H1 (cell line): Measurements from ENCODE around the gene WNK2. TPM values are rescaled to one million over a fixed set of nuclear protein-coding genes. Genes with fewer than 3 reads are reported as not detected.

Experiments
- CTCF ChIA-PET: fragments of 300-600 bp; sonication (Branson Sonifier 250); formaldehyde crosslinking; loops from one replicate; lab custom pipeline; 2021; ENCODE audit not compliant: partially characterized antibody; lab: Charles Lee
- POLR2A ChIA-PET: fragments of 300-600 bp; sonication (Branson Sonifier 250); formaldehyde crosslinking; loops from one replicate; lab custom pipeline; 2021; ENCODE audit warnings: inconsistent platforms; ENCODE audit not compliant: partially characterized antibody; lab: Charles Lee
- DNase-seq, 2 experiments: peaks; one replicate each; pipeline versions ENCODE4 v3.0.0 to v3.0.0-alpha.2; 2010 to 2022; ENCODE audit warnings: low spot score in 2 of 2, low read depth in 1 of 2, mixed read lengths in 1 of 2
- FAIRE-seq: peaks from 2 replicates; lab custom pipeline; 2011; peaks lifted over from hg19 to GRCh38; lab: Jason Lieb, UNC
- H2AFZ ChIP-seq: 2 replicates; pipeline ENCODE4 v1.8.1; 2012; ENCODE audit warnings: low read length, inconsistent platforms
- H2AK5ac ChIP-seq: 2 replicates; pipeline ENCODE4 v1.6.1; 2013; ENCODE audit warnings: low read depth, low read length
- H2BK120ac ChIP-seq: replicated peaks from 2 replicates; pipeline ENCODE3; 2013; ENCODE audit warnings: low read depth, low read length, inconsistent platforms
- H2BK12ac ChIP-seq: 2 replicates; pipeline ENCODE4 v1.6.1; 2013; ENCODE audit warnings: low read depth, low read length
- H2BK15ac ChIP-seq: 2 replicates; pipeline ENCODE4 v1.6.1; 2013; ENCODE audit warnings: low read length
- H2BK20ac ChIP-seq: 2 replicates; pipeline ENCODE4 v1.6.1; 2013; ENCODE audit warnings: low read length
- H2BK5ac ChIP-seq: 2 replicates; pipeline ENCODE4 v1.6.1; 2013; ENCODE audit warnings: low read depth, low read length
- H3K14ac ChIP-seq: 2 replicates; pipeline ENCODE4 v1.6.1; 2013; ENCODE audit warnings: inconsistent platforms; ENCODE audit not compliant: insufficient read length
- H3K18ac ChIP-seq: 2 replicates; pipeline ENCODE4 v1.6.1; 2013; ENCODE audit warnings: low read length; ENCODE audit errors: extremely low read depth
- H3K23ac ChIP-seq: 2 replicates; pipeline ENCODE4 v1.6.1; 2013; ENCODE audit warnings: inconsistent platforms; ENCODE audit not compliant: insufficient read length
- H3K23me2 ChIP-seq: 2 replicates; pipeline ENCODE4 v1.6.1; 2013; ENCODE audit warnings: low read depth, low read length
- H3K27ac ChIP-seq: 2 replicates; pipeline ENCODE4 v1.6.1; 2011; ENCODE audit warnings: low read depth, low read length, inconsistent platforms
- H3K27me3 ChIP-seq, 4 experiments: replicated peaks in 1 of 4; 1 replicate in 1 of 4; 2 replicates in 3 of 4; pipeline versions ENCODE4 v1.6.1 to v1.8.1; 2011 to 2013; ENCODE audit warnings: low read length in 3 of 4, mild to moderate bottlenecking in 3 of 4, inconsistent platforms in 2 of 4, mixed read lengths in 2 of 4, moderate library complexity in 1 of 4; ENCODE audit not compliant: control insufficient read depth in 3 of 4, insufficient read depth in 3 of 4; ENCODE audit errors: extremely low read depth in 1 of 4
- H3K36me3 ChIP-seq, 4 experiments: 2 replicates each; pipeline versions ENCODE4 v1.6.1 to v1.8.1; 2011 to 2013; ENCODE audit warnings: mild to moderate bottlenecking in 4 of 4, low read length in 3 of 4, moderate library complexity in 2 of 4, control low read depth in 1 of 4, inconsistent platforms in 1 of 4; ENCODE audit not compliant: insufficient read depth in 4 of 4, control insufficient read depth in 2 of 4
- H3K4ac ChIP-seq: replicated peaks from 2 replicates; pipeline ENCODE3; 2013; ENCODE audit warnings: low read length, low read depth, mixed read lengths, inconsistent platforms; ENCODE audit not compliant: insufficient read length
- H3K4me1 ChIP-seq, 4 experiments: replicated peaks in 1 of 4; 1 replicate in 1 of 4; 2 replicates in 3 of 4; pipeline versions ENCODE4 v1.6.1 to v1.8.1; 2011 to 2013; ENCODE audit warnings: low read length in 3 of 4, inconsistent platforms in 2 of 4, mixed read lengths in 1 of 4; ENCODE audit not compliant: insufficient read depth in 4 of 4, control insufficient read depth in 3 of 4
- H3K4me2 ChIP-seq, 2 experiments: 2 replicates each; pipeline versions ENCODE4 v1.6.1 to v1.8.1; 2011 to 2013; ENCODE audit warnings: low read depth in 2 of 2, low read length in 2 of 2, control low read depth in 1 of 2, inconsistent platforms in 1 of 2, mild to moderate bottlenecking in 1 of 2; ENCODE audit not compliant: insufficient read depth in 1 of 2
- H3K4me3 ChIP-seq, 4 experiments: fragments of 200-600, 300-600 bp in 1 of 4; sonication (generic), shearing (Covaris generic), sonication (Bioruptor Twin) in 1 of 4; 2 replicates each; pipeline versions ENCODE4 v1.5.1 to v1.8.1; 2011 to 2016; ENCODE audit warnings: low read length in 4 of 4, low read depth in 3 of 4, control low read depth in 2 of 4, inconsistent platforms in 2 of 4, mild to moderate bottlenecking in 2 of 4, mixed read lengths in 1 of 4, moderate library complexity in 1 of 4; ENCODE audit not compliant: insufficient read depth in 2 of 4; ENCODE audit errors: extremely low read depth in 1 of 4
- H3K56ac ChIP-seq: replicated peaks from 2 replicates; pipeline ENCODE3; 2013; ENCODE audit warnings: low read depth, mild to moderate bottlenecking, mixed read lengths, low read length, inconsistent platforms; ENCODE audit not compliant: insufficient read length
- H3K79me1 ChIP-seq: 2 replicates; pipeline ENCODE4 v1.6.1; 2013; ENCODE audit warnings: low read depth, low read length, control low read depth
- H3K79me2 ChIP-seq, 2 experiments: 2 replicates each; pipeline versions ENCODE4 v1.6.1 to v1.8.1; 2012 to 2013; ENCODE audit warnings: low read length in 2 of 2, mild to moderate bottlenecking in 2 of 2, inconsistent platforms in 1 of 2; ENCODE audit not compliant: insufficient read depth in 2 of 2, control insufficient read depth in 1 of 2
- H3K9ac ChIP-seq, 4 experiments: replicated peaks in 1 of 4; 1 replicate in 1 of 4; 2 replicates in 3 of 4; pipeline versions ENCODE4 v1.6.1 to v1.8.1; 2011 to 2013; ENCODE audit warnings: low read depth in 3 of 4, low read length in 3 of 4, control low read depth in 2 of 4, mild to moderate bottlenecking in 2 of 4, moderate library complexity in 2 of 4, inconsistent platforms in 1 of 4; ENCODE audit errors: extremely low read depth in 1 of 4
- H3K9me3 ChIP-seq, 2 experiments: 2 replicates each; pipeline versions ENCODE4 v1.6.1 to v1.8.1; 2012 to 2013; ENCODE audit warnings: mild to moderate bottlenecking in 2 of 2, moderate library complexity in 2 of 2, control low read depth in 1 of 2, inconsistent platforms in 1 of 2, low read depth in 1 of 2, low read length in 1 of 2, mixed read lengths in 1 of 2; ENCODE audit not compliant: insufficient read depth in 2 of 2
- H4K20me1 ChIP-seq, 2 experiments: replicated peaks in 1 of 2; 2 replicates each; pipeline versions ENCODE3 to v1.8.1; 2011 to 2013; ENCODE audit warnings: inconsistent platforms in 2 of 2, low read length in 2 of 2, mild to moderate bottlenecking in 1 of 2; ENCODE audit not compliant: insufficient read depth in 2 of 2, control insufficient read depth in 1 of 2
- H4K5ac ChIP-seq: 2 replicates; pipeline ENCODE4 v1.6.1; 2013; ENCODE audit warnings: low read length, low read depth, mixed read lengths, inconsistent platforms; ENCODE audit not compliant: insufficient read length
- H4K8ac ChIP-seq: 2 replicates; pipeline ENCODE4 v1.8.0; 2013; ENCODE audit warnings: mild to moderate bottlenecking, moderate library complexity, low read length, inconsistent platforms; ENCODE audit not compliant: insufficient read depth; ENCODE audit errors: extremely low read depth
- H4K91ac ChIP-seq: replicated peaks from 2 replicates; pipeline ENCODE3; 2013; ENCODE audit warnings: low read length, mixed read lengths, inconsistent platforms; ENCODE audit not compliant: insufficient read length
- CTCF ChIP-seq, 3 experiments: IDR thresholded peaks; 1 replicate in 2 of 3; 2 replicates in 1 of 3; pipeline versions ENCODE4 v1.5.1 to v1.6.1; 2011; ENCODE audit warnings: low read length in 3 of 3, mild to moderate bottlenecking in 3 of 3, inconsistent platforms in 2 of 3, low read depth in 1 of 3, moderate library complexity in 1 of 3; ENCODE audit not compliant: insufficient read depth in 1 of 3; ENCODE audit errors: control extremely low read depth in 1 of 3
- SRF ChIP-seq: IDR thresholded peaks from 2 replicates; pipeline ENCODE4 v1.6.1; 2011; ENCODE audit warnings: mild to moderate bottlenecking, low read depth, low read length, moderate library complexity
- WGBS, 2 experiments: shearing (Covaris generic) in 1 of 2; methylation state at CpG; one replicate each; pipeline versions ENCODE4 v1.1.6 to v1.1.7; 2013 to 2015; ENCODE audit warnings: low lambda C conversion rate in 2 of 2, mixed read lengths in 2 of 2, inconsistent platforms in 1 of 2, low coverage in 1 of 2, missing lambda C conversion rate in 1 of 2; ENCODE audit not compliant: insufficient replicate concordance in 2 of 2, insufficient coverage in 1 of 2, insufficient read length in 1 of 2; ENCODE audit errors: extremely low coverage in 1 of 2, missing lambda C conversion rate in 1 of 2; 5-methylcytosine and 5-hydroxymethylcytosine counted together
- polyA plus RNA-seq, 7 experiments: library from polyadenylated mRNA; depleted of rRNA in 3 of 7; stranded (reverse) in 5 of 7; unstranded in 2 of 7; fragments of >200 nt in 5 of 7; fragments of 200-250 nt in 2 of 7; gene quantifications; 1 replicate in 5 of 7; 2 replicates in 1 of 7; 4 replicates in 1 of 7; pipeline versions ENCODE4 v1.2.1 to v1.2.3, GENCODE V29; 2011 to 2013; ENCODE audit warnings: missing spikeins in 2 of 7, mixed read lengths in 2 of 7
- total RNA-seq: library from RNA; stranded (reverse); fragmentation: NEBNext Ultra II Directional; extraction: Animal tissue kit (Norgen Biotek cat#: 25700); gene quantifications from 2 replicates; pipeline ENCODE4 v1.2.1, GENCODE V29; 2021

Gene WNK2
- total and polyA plus RNA-seq, 2 of the 8 experiments (the other 6 are each of a cell fraction or from before 2014, with no cell fraction given) = 12.0 to 87.2 TPM

- no peak for FAIRE-seq
- no peak overlapping the region for H3K23ac ChIP-seq
- POLR2A ChIA-PET = interaction anchor here (1.0 to 1.2 kb wide), 2 partner anchors 60 to 310 kb away, joined by 3 read pairs; no protein-coding TSS in a partner anchor
Observed at GRCh38 chr9:93290495-93291434, 106.8 kb downstream of the WNK2 start.

More at GRCh38 chr9:93290495-93291434, 106.8 kb downstream of the WNK2 start:
- H4K20me1 ChIP-seq = no peaks in the 10 kb centered on the region
- H3K4me3 ChIP-seq = no peak overlapping the region
- no peak overlapping the region for H3K4ac ChIP-seq
- H3K27me3 ChIP-seq = no peaks in the 10 kb centered on the region
- no peak overlapping the region for H3K27ac ChIP-seq
- H4K5ac ChIP-seq = no peak overlapping the region
- no peak overlapping the region for H4K8ac ChIP-seq
- H3K56ac ChIP-seq = no peak overlapping the region
- no peak overlapping the region for H2BK120ac ChIP-seq
- peaks cover 0 to 5% (median 2%) of the 10 kb centered on the region in 4 experiments; a peak in 2 of 8 replicates for H3K36me3 ChIP-seq
- peak in 1 of 3 experiments; percentile 17; a peak in 1 of 4 replicates for TF ChIP-seq CTCF (IDR thresholded peaks at IDR 0.05; ENCODE audit: control extremely low read depth in 1 of 3, insufficient read depth in 1 of 3, low read depth in 1 of 3, low read length in 3 of 3)
- no peak for TF ChIP-seq SRF
- H3K14ac ChIP-seq = no peak overlapping the region
- H3K9ac ChIP-seq = no peak overlapping the region
- no peak overlapping the region for H4K91ac ChIP-seq
- H3K79me1 ChIP-seq = no peaks in the 10 kb centered on the region
- 94% methylated on average over 21 of the region's 21 CpGs; no CpG with 5 or more reads in 1 of the 2 experiments for WGBS, 2 experiments
- H3K4me1 ChIP-seq = no peaks in the 10 kb centered on the region
- CTCF ChIA-PET = interaction anchor here (0.6 to 5.2 kb wide), 18 partner anchors 11 to 302 kb away, joined by 3 to 40 read pairs (median 4); no protein-coding TSS in a partner anchor
- no peaks in the 10 kb centered on the region for H3K9me3 ChIP-seq
- H2AFZ ChIP-seq = no peak overlapping the region
- no peak overlapping the region for H2BK20ac ChIP-seq
- H3K79me2 ChIP-seq = no peaks in the 10 kb centered on the region
- peak in 1 of 2 experiments; percentile 49 for DNase-seq
- H2AK5ac ChIP-seq = no peak overlapping the region
- no peak overlapping the region for H2BK12ac ChIP-seq
- no peak overlapping the region for H3K4me2 ChIP-seq
- H3K23me2 ChIP-seq = peaks cover 3% of the 10 kb centered on the region; the same call in 1 of the 2 replicates
- H2BK5ac ChIP-seq = no peak overlapping the region
- H3K18ac ChIP-seq = no peak overlapping the region
- no peak overlapping the region for H2BK15ac ChIP-seq
